ENCODE measurements around the gene GBP5. TPM values are rescaled to one million over a fixed set of nuclear protein-coding genes. Genes with fewer than 3 reads are reported as not detected.
"Not testable (repeated sequence)": the region's sequence is repeated elsewhere in the genome, so short reads cannot be mapped to it uniquely, and the experiment has no call there.

The GBP5 gene
- total RNA-seq, 1 donor from 2014 or later, result 1.6 TPM

DNA sequence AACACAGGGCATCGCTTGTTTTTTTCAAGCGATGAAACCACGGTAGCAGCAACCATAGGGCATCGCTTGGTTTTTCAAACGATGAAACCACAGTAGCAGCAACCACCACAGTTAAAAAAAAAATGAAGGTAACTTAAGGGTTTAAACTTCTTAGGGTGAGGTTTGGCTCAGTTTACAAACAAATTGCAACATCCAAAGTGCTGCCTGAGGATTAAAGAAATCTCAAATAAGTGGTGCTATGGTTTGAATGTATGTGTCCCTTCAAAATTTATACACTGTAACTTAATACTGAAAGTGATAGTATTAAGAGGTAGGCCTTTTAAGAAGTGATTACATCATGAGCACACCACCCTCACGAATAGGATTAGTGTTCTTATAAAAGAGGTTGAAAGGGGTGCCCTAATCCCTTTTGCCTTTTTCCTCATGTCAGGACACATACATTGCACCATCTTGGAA lies 6.4 kb upstream of the GBP5 start:
- DNase-seq, result no peak

- no peak for DNase-seq
Measured at GRCh38 chr1:89277725-89278124, 5.1 kb upstream of the GBP5 start.

- DNase-seq, result no peak
Measured at GRCh38 chr1:89276690-89277089, 4.0 kb upstream of the GBP5 start.

DNA sequence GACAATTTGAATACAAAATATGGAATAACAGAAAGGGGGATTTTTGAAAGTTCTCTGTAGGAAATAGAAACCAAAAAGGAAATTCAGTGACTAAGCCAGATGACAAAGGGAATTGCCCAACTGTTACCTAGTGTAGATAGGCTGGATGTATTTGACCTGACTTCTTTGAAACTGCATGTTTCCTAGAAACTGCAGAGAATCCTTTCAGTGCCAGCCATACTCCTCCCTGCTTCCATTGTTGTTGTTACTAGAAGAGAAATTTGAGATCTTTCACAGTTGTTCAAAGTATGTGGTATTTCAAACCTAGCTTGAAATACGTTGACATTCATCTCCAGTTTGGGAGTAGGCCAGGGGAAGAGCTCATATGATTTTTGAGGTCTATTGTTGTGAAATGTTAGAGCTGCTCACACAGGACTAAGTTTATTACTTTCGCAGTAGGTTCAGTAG lies 1.8 kb upstream of the GBP5 start:
- DNase-seq, result no peak

GRCh38 chr1:89273324-89273778 lies 691 bp upstream of the GBP5 start:
- no peak for DNase-seq

DNA sequence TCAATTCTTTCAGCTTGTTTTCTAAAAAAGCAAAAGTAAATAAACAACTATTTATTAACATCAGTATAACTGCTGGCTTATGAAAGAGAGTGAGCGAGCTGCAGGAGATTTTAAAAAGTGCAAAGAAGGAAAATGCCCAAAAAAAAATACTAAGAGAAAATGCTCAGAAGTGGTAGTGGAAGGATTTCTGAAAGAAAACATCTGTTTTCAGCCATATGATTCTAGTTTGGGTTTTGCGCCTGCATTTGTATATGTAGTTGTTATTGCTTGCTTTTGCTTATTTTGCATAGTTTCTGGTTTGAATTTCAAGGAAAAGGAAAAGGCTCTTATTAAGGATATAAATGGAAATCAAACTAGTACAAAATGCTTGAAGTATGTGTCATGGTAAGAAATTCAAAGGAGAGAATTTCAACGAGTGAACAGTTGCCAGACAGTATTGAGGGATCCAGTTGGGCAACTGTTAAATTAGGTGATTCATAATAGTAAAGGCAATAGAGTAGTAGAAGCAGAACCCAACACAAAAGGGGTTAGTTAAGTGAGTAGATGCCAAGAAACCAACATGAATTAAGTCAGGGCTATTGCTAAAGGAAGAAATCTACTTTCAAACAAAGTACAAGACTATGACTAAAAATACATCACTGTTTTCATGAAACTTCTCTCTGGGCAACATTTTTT lies 1.2 kb downstream of the GBP5 start:
- no peak for DNase-seq

GRCh38 chr1:89270423-89270822 lies 2.2 kb downstream of the GBP5 start:
- no peak for DNase-seq

DNA sequence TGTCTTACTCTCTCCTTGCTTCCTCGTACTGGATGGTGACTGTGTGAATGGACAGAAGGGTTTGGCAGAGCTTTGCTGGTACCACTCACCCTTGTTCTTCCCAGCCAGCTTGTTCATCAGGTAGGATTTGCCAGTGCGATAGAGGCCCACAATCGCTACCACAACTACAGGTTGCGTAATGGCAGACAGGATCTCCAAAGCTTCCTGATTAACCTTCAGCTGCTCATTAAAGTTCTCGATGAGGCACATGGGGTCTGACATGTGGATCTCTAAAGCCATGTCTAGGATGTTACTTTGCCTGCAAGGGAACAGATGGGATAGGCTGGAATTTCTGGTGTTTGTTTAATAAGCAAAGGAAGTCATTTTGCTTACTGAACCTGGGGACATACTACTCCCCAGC lies 3.4 kb downstream of the GBP5 start:
- no peak for DNase-seq

- DNase-seq, result no peak
Measured at GRCh38 chr1:89262643-89263042, 10.0 kb downstream of the GBP5 start.

GRCh38 chr1:89261926-89262515 lies 10.6 kb downstream of the GBP5 start:
- no peak for DNase-seq

DNA sequence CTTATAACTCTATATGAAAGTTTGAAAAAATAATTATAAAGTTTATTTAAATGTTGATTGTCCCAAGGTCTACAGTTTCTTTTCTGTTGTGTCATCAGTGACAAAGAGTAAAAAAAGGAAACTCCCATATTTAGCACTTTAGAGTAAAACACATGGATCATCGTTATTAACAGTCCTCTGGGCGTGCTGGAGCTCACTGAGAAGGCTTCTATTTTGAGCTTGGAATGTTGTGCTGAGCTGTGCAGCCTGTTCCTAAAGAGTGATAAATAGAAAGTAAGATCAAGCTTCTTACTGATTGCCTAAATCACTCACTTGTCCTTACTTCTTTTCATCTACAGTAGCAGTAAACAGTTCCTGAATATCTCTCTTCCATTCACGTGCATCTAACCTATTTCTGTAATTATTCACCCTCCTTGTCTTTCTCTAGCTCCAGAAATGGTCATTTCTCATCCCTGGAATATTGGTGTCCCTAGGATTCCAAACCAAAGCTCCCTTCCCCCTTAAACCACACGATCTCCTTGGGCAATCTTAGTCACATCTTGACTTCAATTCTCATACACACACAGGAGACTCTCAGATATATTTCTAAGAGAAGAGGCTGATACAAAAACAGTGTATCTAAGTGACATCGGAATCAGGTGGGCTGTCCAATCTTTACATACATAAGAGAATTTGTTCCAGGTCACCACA lies 11.9 kb downstream of the GBP5 start:
- DNase-seq, result no peak

GRCh38 chr1:89260042-89260441 lies 12.6 kb downstream of the GBP5 start:
- DNase-seq, result no peak

GRCh38 chr1:89259283-89259971 lies 13.2 kb downstream of the GBP5 start:
- no peak for DNase-seq

DNA sequence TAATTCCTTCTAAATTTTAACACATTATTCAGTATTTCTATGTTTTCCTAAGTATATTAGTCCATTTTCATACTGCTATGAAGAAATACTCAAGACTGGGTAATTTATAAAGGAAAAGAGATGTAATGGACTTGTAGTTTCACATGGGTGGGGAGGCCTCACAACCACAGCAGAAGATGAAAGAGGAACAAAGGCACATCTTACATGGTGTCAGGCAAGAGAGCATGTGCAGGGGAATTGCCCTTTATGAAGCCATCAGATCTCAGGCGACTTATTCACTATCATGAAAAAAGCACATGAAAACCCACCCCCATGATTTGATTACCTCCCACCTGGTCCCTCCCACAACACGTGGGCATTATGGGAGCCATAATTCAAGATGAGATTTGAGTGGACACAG lies 15.6 kb downstream of the GBP5 start:
- no peak for DNase-seq

DNA sequence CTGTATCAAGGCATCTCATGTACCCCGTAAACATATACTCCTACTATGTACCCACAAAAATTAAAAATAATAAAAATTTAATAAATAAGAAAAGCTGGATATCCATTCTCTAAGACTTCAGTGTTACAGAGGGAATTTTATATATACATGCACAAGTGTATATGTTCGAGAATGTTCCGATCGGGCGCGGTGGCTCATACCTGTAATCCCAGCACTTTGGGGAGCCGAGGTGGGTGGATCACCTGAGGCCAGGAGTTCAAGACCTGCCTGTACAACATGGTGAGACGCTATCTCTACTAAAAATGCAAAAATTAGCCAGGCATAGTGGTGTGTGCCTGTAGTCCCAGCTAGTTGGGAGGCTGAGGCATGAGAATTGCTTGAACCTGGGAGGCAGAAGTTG lies 17.1 kb downstream of the GBP5 start:
- not testable (repeated sequence) for DNase-seq

GRCh38 chr1:89254658-89255287 lies 17.9 kb downstream of the GBP5 start:
- DNase-seq, result no peak

DNA sequence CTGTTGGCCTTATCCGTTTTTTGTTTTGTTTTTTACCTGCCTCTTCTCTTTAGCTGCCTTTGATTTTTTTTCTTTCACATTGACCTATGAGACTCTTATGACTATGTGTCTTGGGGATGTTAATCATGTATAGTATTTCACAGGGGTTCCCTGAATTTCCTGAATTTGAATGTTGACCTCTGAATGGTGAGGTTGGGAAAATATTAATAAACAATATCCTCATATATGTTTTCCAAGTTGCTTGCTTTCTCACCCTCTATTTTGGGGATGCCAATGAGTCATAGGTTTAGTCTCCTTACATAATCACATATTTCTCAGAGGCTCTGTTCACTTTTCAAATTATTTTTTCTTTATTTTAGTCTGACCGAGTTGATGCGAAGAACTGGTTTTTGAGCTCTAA lies 29.6 kb downstream of the GBP5 start:
- no peak for DNase-seq

Other genes starting within 250 kb of the GBP5 start
- 0.94 TPM for gene GBP3, start 250.0 kb downstream of the GBP5 start, total RNA-seq
- 1.9 TPM for gene GBP1, start 207.7 kb downstream of the GBP5 start, total RNA-seq
- gene GBP2, start 146.7 kb downstream of the GBP5 start, total RNA-seq, result 0.62 TPM
- not detected for gene GBP7, start 96.9 kb downstream of the GBP5 start, total RNA-seq
- 2.2 TPM for gene GBP4, start 73.9 kb downstream of the GBP5 start, total RNA-seq
- gene GBP6, start 91.2 kb upstream of the GBP5 start, total RNA-seq, result 0.47 TPM

Measured in occipital lobe (tissue), 2 donors.